Neural progenitor cell (in vitro differentiated cells): Measurements from ENCODE around the gene CBX8. TPM values are rescaled to one million over a fixed set of nuclear protein-coding genes. Genes with fewer than 3 reads are reported as not detected.

Experiments
- DNase-seq: peaks from one replicate; pipeline ENCODE4 v3.0.0-alpha.2; 2016; ENCODE audit warnings: low spot score
- H2AFZ ChIP-seq: fragments of 200-600 bp; sonication (generic); replicated peaks from 2 replicates; pipeline ENCODE4 v1.6.1; 2016; ENCODE audit warnings: antibody characterized with exemption
- H3F3A ChIP-seq: fragments of 200-600 bp; sonication (generic); 2 replicates; pipeline ENCODE4 v1.6.1; 2016; ENCODE audit warnings: antibody characterized with exemption, low read depth
- H3K27ac ChIP-seq: fragments of 200-600 bp; sonication (generic); 2 replicates; pipeline ENCODE4 v1.5.1; 2016; ENCODE audit warnings: mild to moderate bottlenecking
- H3K27me3 ChIP-seq: fragments of 200-600 bp; sonication (generic); 2 replicates; pipeline ENCODE4 v1.6.1; 2016; ENCODE audit warnings: mild to moderate bottlenecking, moderate library complexity
- H3K36me3 ChIP-seq: fragments of 200-600 bp; sonication (generic); 2 replicates; pipeline ENCODE4 v1.5.1; 2016
- H3K4me1 ChIP-seq: fragments of 200-600 bp; sonication (generic); 2 replicates; pipeline ENCODE4 v1.6.1; 2016; ENCODE audit warnings: mixed run types
- H3K4me2 ChIP-seq: fragments of 200-600 bp; sonication (generic); 2 replicates; pipeline ENCODE4 v1.6.1; 2016
- H3K4me3 ChIP-seq: fragments of 200-600 bp; sonication (generic); 2 replicates; pipeline ENCODE4 v1.5.1; 2016
- H3K79me2 ChIP-seq: fragments of 200-600 bp; sonication (generic); 2 replicates; pipeline ENCODE4 v1.6.1; 2016; ENCODE audit warnings: low read depth
- H3K9ac ChIP-seq: fragments of 200-600 bp; sonication (generic); 2 replicates; pipeline ENCODE4 v1.6.1; 2016
- H3K9me3 ChIP-seq: fragments of 200-600 bp; sonication (generic); 2 replicates; pipeline ENCODE4 v1.5.1; 2016; ENCODE audit warnings: low read depth
- H4K20me1 ChIP-seq: fragments of 200-600 bp; sonication (generic); 2 replicates; pipeline ENCODE4 v1.6.1; 2016; ENCODE audit warnings: low read depth
- H3K27ac Mint-ChIP-seq: 3 replicates; pipeline ENCODE4 v1.8.0; 2021; ENCODE audit warnings: mixed read lengths
- H3K27me3 Mint-ChIP-seq: 2 replicates; pipeline ENCODE4 v1.8.0; 2022; ENCODE audit warnings: low read depth, mild to moderate bottlenecking, inconsistent platforms, moderate library complexity, mixed read lengths; ENCODE audit not compliant: insufficient read depth
- H3K36me3 Mint-ChIP-seq: 3 replicates; pipeline ENCODE4 v1.8.0; 2021; ENCODE audit warnings: mixed read lengths
- H3K4me1 Mint-ChIP-seq: 3 replicates; pipeline ENCODE4 v1.8.0; 2021; ENCODE audit warnings: mixed read lengths
- H3K4me3 Mint-ChIP-seq: 3 replicates; pipeline ENCODE4 v1.8.0; 2021; ENCODE audit warnings: mild to moderate bottlenecking, moderate library complexity, mixed read lengths
- H3K9me3 Mint-ChIP-seq: 3 replicates; pipeline ENCODE4 v1.8.0; 2020; ENCODE audit warnings: mixed read lengths
- EZH2 ChIP-seq: fragments of 200-600 bp; sonication (generic); IDR thresholded peaks from 2 replicates; pipeline ENCODE4 v1.6.1; 2017; ENCODE audit warnings: antibody characterized with exemption, mild to moderate bottlenecking, moderate library complexity
- EZH2phosphoT487 ChIP-seq: fragments of 200-600 bp; sonication (generic); IDR thresholded peaks from 2 replicates; pipeline ENCODE4 v1.6.1; 2017; ENCODE audit warnings: antibody characterized with exemption
- total RNA-seq: library from RNA; depleted of rRNA; stranded (reverse); fragments of >200 nt; gene quantifications from 2 replicates; pipeline ENCODE4 v1.2.3, GENCODE V29; 2015; ENCODE audit warnings: low replicate concordance
- TF ChIP-seq, protein P1 (sequence below): fragments of 200-600 bp; sonication (generic); IDR thresholded peaks from 2 replicates; pipeline ENCODE4 v1.5.1; 2017; ENCODE audit warnings: antibody characterized with exemption, mild to moderate bottlenecking

Gene CBX8
- total RNA-seq, 1 donor from 2014 or later = 2.8 TPM

DNA sequence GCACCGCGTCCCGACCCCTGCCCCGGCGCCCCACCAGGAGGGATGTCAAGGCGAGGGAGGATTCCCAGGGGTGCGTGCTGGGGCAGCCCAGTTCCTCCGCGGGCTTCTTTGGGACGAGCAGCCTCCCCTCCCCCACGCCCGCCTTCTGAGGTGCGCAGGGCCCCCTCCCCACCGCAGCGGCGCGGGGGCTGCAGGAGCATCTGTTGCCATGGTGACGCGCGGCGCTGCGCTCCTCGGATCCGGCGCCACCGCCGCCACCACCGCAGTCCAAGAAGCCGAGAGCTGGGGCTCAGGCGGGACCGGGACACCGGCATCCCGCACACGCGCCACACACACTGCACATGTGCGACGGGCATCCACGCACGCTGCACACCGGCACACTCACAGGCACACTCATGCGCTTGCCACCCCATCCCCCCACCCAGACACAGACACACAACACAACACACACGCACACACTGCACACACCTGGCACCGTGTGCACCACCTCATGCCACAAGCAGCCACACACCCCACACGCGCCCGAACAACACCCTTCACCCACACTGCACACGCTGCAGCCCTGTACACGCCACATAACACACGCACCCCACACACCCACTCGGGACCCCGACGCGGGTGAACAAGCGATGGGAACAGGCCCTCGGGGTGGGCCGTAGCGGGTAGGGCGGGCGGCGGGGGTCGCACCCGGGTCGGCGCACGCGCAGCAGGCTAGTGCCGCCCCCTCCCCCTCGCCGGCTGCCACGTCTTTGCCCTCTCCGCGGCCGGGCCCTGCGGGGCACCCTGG, 49.2 kb downstream of the CBX8 start:
- no peak overlapping the region for H3K27ac Mint-ChIP-seq
- Histone ChIP-seq H3K79me2 (no peaks in the 10 kb centered on the region), H3K36me3 (no peaks in the 10 kb centered on the region), H3K4me2 (peak overlapping the region; percentile 89), H3K4me3 (peak overlapping the region; percentile 46), H2AFZ (no peak overlapping the region), H3K27me3 (peaks cover 88% of the 10 kb centered on the region), H3K9ac (no peak overlapping the region), H3K9me3 (no peaks in the 10 kb centered on the region), H3F3A (peaks cover 38% of the 10 kb centered on the region), H3K27ac (no peak overlapping the region), H4K20me1 (peaks cover 22% of the 10 kb centered on the region), H3K4me1 (peaks cover 26% of the 10 kb centered on the region)
- peak; percentile 90 for DNase-seq
- H3K27me3 Mint-ChIP-seq = peaks cover 30% of the 10 kb centered on the region
- TF ChIP-seq, protein P1, sequence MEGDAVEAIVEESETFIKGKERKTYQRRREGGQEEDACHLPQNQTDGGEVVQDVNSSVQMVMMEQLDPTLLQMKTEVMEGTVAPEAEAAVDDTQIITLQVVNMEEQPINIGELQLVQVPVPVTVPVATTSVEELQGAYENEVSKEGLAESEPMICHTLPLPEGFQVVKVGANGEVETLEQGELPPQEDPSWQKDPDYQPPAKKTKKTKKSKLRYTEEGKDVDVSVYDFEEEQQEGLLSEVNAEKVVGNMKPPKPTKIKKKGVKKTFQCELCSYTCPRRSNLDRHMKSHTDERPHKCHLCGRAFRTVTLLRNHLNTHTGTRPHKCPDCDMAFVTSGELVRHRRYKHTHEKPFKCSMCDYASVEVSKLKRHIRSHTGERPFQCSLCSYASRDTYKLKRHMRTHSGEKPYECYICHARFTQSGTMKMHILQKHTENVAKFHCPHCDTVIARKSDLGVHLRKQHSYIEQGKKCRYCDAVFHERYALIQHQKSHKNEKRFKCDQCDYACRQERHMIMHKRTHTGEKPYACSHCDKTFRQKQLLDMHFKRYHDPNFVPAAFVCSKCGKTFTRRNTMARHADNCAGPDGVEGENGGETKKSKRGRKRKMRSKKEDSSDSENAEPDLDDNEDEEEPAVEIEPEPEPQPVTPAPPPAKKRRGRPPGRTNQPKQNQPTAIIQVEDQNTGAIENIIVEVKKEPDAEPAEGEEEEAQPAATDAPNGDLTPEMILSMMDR = no peak
- TF ChIP-seq EZH2 (peak; percentile 77), EZH2phosphoT487 (peak; percentile 84)
- peak overlapping the region; percentile 86 for H3K4me3 Mint-ChIP-seq
- no peaks in the 10 kb centered on the region for H3K9me3 Mint-ChIP-seq
- H3K36me3 Mint-ChIP-seq = no peaks in the 10 kb centered on the region
- peaks cover 33% of the 10 kb centered on the region for H3K4me1 Mint-ChIP-seq

DNA sequence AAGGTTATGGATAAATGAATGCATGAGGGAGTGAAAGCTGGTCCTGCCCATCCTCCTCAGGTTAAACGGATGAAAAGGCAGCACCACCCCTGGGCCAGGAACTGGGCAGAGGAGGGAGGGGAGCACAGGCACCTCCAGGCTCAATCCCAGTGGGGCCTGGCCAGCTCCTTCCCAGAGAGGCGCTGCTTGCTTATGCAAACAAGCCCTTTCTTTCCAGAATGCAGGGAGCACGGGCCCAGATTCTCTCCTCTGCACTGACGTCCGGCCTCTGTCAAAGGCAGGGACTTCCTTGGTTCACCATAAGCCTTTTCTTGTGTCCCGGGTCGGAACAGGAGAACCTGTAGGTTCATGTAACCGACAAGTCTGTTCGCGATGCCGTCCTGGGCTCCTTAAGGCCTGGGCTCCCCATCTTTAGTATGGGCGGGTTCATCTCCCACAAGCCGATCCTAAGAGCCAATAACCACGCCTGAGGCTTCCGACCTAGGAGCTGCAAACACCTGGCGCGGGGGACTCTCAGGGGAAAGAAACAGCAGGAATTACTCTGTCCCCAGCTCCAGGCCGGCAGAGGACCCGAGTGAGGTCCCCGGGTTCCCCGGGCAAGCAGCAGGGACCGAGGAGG, 49.9 kb downstream of the CBX8 start:
- H3K9ac ChIP-seq = no peak overlapping the region
- TF ChIP-seq, protein P1 = no peak
- no peak for TF ChIP-seq EZH2phosphoT487
- TF ChIP-seq EZH2 = no peak
- peaks cover 38% of the 10 kb centered on the region for H3F3A ChIP-seq
- no peak overlapping the region for H3K27ac Mint-ChIP-seq
- H2AFZ ChIP-seq = no peak overlapping the region
- peak overlapping the region; percentile 89 for H3K4me2 ChIP-seq
- H3K27me3 ChIP-seq = peaks cover 93% of the 10 kb centered on the region
- no peaks in the 10 kb centered on the region for H3K79me2 ChIP-seq
- no peaks in the 10 kb centered on the region for H3K36me3 ChIP-seq
- H3K4me3 ChIP-seq = peak overlapping the region; percentile 46
- peaks cover 33% of the 10 kb centered on the region for H3K4me1 ChIP-seq
- peak overlapping the region; percentile 83 for H3K4me3 Mint-ChIP-seq
- H3K27me3 Mint-ChIP-seq = peaks cover 30% of the 10 kb centered on the region
- H3K36me3 Mint-ChIP-seq = no peaks in the 10 kb centered on the region
- H3K27ac ChIP-seq = no peak overlapping the region
- peak; percentile 56 for DNase-seq
- peaks cover 22% of the 10 kb centered on the region for H4K20me1 ChIP-seq
- peaks cover 38% of the 10 kb centered on the region for H3K4me1 Mint-ChIP-seq
- no peaks in the 10 kb centered on the region for H3K9me3 ChIP-seq
- H3K9me3 Mint-ChIP-seq = no peaks in the 10 kb centered on the region

DNA sequence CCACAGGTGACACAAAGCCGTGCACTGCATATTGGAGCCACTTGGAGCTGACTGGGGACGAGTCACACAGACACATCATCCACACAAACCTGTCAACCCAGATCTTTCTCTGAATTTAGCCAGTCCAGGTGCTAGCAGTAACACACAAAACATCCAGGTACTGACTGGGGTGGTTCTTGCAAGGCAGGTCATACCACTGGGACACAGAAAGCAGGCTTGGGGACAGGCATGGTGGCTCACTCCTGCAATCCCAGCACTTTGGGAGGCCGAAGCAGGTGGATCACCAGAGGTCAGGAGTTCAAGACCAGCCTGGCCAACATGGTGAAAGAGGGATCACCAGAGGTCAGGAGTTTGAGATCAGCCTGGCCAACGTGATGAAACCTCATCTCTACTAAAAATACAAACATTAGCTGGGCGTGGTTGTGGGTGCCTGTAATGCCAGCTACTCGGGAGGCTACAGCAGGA, 51.2 kb downstream of the CBX8 start:
- H3K27ac ChIP-seq = no peak overlapping the region
- no peaks in the 10 kb centered on the region for H3K79me2 ChIP-seq
- H3K27me3 ChIP-seq = peaks cover 92% of the 10 kb centered on the region
- H3K36me3 ChIP-seq = no peaks in the 10 kb centered on the region
- Mint-ChIP-seq H3K27ac (no peak overlapping the region), H3K27me3 (peaks cover 30% of the 10 kb centered on the region), H3K4me3 (peak overlapping the region; percentile 12), H3K36me3 (no peaks in the 10 kb centered on the region), H3K9me3 (no peaks in the 10 kb centered on the region), H3K4me1 (peaks cover 40% of the 10 kb centered on the region)
- H3F3A ChIP-seq = peaks cover 38% of the 10 kb centered on the region
- H3K4me1 ChIP-seq = peaks cover 37% of the 10 kb centered on the region
- no peak overlapping the region for H3K4me3 ChIP-seq
- DNase-seq = no peak
- no peaks in the 10 kb centered on the region for H3K9me3 ChIP-seq
- H4K20me1 ChIP-seq = peaks cover 22% of the 10 kb centered on the region
- H3K9ac ChIP-seq = no peak overlapping the region
- H3K4me2 ChIP-seq = no peak overlapping the region
- TF ChIP-seq EZH2phosphoT487 = no peak
- TF ChIP-seq, protein P1 = no peak
- TF ChIP-seq EZH2 = no peak
- H2AFZ ChIP-seq = no peak overlapping the region
